Bronchial smooth muscle cell (primary cell): ENCODE results near the gene DLGAP3. TPM values are rescaled to one million over a fixed set of nuclear protein-coding genes. Genes with fewer than 3 reads are reported as not detected.

ENCODE experiments used
- total RNA-seq: library from RNA; depleted of rRNA; stranded (reverse); fragments of >200 nt; gene quantifications from 2 replicates; pipeline ENCODE4 v1.2.1, GENCODE V29; 2014

Gene DLGAP3, protein sequence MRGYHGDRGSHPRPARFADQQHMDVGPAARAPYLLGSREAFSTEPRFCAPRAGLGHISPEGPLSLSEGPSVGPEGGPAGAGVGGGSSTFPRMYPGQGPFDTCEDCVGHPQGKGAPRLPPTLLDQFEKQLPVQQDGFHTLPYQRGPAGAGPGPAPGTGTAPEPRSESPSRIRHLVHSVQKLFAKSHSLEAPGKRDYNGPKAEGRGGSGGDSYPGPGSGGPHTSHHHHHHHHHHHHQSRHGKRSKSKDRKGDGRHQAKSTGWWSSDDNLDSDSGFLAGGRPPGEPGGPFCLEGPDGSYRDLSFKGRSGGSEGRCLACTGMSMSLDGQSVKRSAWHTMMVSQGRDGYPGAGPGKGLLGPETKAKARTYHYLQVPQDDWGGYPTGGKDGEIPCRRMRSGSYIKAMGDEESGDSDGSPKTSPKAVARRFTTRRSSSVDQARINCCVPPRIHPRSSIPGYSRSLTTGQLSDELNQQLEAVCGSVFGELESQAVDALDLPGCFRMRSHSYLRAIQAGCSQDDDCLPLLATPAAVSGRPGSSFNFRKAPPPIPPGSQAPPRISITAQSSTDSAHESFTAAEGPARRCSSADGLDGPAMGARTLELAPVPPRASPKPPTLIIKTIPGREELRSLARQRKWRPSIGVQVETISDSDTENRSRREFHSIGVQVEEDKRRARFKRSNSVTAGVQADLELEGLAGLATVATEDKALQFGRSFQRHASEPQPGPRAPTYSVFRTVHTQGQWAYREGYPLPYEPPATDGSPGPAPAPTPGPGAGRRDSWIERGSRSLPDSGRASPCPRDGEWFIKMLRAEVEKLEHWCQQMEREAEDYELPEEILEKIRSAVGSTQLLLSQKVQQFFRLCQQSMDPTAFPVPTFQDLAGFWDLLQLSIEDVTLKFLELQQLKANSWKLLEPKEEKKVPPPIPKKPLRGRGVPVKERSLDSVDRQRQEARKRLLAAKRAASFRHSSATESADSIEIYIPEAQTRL
- under 0.01 TPM in 1 of 2 replicates, not detected in the other for total RNA-seq

DNA sequence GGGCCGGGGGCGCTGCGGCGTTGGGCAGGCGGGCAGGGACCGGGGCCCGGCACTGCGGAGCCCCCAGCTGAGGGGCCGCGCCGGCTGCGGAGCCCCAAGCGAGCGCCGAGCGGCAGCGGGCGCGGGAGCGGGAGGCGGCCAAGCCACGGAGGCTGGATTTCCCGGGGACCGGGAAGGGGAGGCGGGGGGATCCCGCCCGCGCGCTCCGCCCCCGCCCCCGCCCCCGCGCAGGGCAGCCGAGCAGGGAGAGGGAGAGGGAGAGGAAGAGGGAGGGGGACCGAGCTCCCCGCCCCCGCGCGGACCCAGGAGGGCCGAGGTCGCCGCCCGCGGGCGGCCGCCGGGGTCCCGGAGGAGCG lies at the start of gene DLGAP3:
Gene DLGAP3 (minus strand): TSS at position 154 of the 356 bp plus-strand sequence. CDS start 24,267 bp downstream, outside the sequence.

DNA sequence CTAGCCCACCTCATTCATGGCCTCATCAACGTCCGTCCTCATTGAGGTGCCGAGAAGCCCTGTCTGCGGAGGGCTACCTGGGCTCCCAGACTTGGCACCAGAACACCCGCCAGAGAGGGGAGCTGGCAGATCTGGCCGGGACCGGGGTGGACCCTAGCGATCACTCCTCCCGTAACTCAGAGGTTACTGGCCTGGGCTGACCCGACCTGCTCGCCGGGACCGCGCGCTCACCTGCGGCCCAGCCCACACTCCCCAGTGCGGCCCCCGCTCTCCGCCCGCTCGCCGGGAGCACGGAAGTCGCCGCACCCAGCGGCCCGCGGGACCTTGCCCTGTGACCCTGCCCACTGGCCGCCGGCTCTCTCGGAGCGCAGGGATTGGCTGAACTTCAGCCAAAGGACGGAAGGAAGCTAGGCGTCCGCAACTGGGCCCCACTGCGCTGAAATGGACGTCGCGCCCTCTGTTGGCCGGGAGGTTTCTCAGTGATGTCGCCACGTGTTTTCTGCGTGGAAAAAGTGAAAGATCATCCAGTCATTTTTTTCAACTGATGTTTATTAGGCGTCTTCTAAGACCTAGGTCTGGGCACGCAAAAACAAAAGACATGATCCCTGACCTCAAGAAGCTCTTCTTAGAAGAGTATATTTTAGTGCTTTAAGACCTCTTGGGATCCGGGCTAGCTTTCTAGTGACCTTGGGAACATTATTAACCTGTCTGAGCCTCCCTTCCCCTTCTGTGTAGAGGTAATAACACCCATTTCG lies 69.8 kb downstream of the DLGAP3 start, which contains the start of gene SMIM12:
Gene SMIM12 (minus strand): TSS at position 304 of the 755 bp plus-strand sequence. CDS start 3,772 bp downstream, outside the sequence.

Other genes with a start within 250 kb of the DLGAP3 start
- 0.16 and 0.34 TPM in 2 replicates for gene GJB5, start 174.6 kb downstream of the DLGAP3 start, total RNA-seq
- gene GJB4, start 169.9 kb downstream of the DLGAP3 start, total RNA-seq: not detected in 2 replicates
- 0.16 and 0.26 TPM in 2 replicates for gene GJB3, start 148.4 kb downstream of the DLGAP3 start, total RNA-seq
- not detected in 2 replicates for gene GJA4, start 136.7 kb downstream of the DLGAP3 start, total RNA-seq
- 13.7 and 15.4 TPM in 2 replicates for gene SMIM12, start 69.9 kb downstream of the DLGAP3 start, total RNA-seq
- gene TMEM35B, start 55.7 kb upstream of the DLGAP3 start, total RNA-seq: 18.4 and 27.5 TPM in 2 replicates
- 8.1 and 14.0 TPM in 2 replicates for gene ZMYM6, start 102.3 kb upstream of the DLGAP3 start, total RNA-seq
- gene ZMYM1, start 149.7 kb upstream of the DLGAP3 start, total RNA-seq: 7.7 and 11.3 TPM in 2 replicates